HG03558 (cell line): ENCODE measurements around the gene MAD1L1.
"Not testable (repeated sequence)": the region's sequence is repeated elsewhere in the genome, so short reads cannot be mapped to it uniquely, and the experiment has no call there.

Source experiments
- ATAC-seq: cut with Tn5 transposase; IDR thresholded peaks from one replicate; pipeline ENCODE4 v1.9.1; 2021; ENCODE audit warnings: moderate number of reproducible peaks; ENCODE audit not compliant: unreplicated experiment; ENCODE audit errors: extremely low read depth

The MAD1L1 gene

GRCh38 chr7:2163600-2164555 lies 68.9 kb downstream of the MAD1L1 start:
- no peak for ATAC-seq

GRCh38 chr7:2162959-2163358 lies 69.8 kb downstream of the MAD1L1 start:
- ATAC-seq = no peak

GRCh38 chr7:2162004-2162902 lies 70.5 kb downstream of the MAD1L1 start:
- ATAC-seq = not testable (repeated sequence)

- ATAC-seq = no peak
Measured at GRCh38 chr7:2159176-2159520, 73.6 kb downstream of the MAD1L1 start.

- ATAC-seq = no peak
Measured at GRCh38 chr7:2158331-2159175, 74.2 kb downstream of the MAD1L1 start.

GRCh38 chr7:2157473-2158279 lies 75.1 kb downstream of the MAD1L1 start:
- no peak for ATAC-seq

GRCh38 chr7:2156756-2157472 lies 75.8 kb downstream of the MAD1L1 start:
- ATAC-seq = no peak

- no peak for ATAC-seq
Measured at GRCh38 chr7:2154831-2155230, 77.9 kb downstream of the MAD1L1 start.

GRCh38 chr7:2154121-2154520 lies 78.6 kb downstream of the MAD1L1 start:
- ATAC-seq = no peak

- ATAC-seq = no peak
Measured at GRCh38 chr7:2152646-2153045, 80.1 kb downstream of the MAD1L1 start.

GRCh38 chr7:2151801-2152612 lies 80.7 kb downstream of the MAD1L1 start:
- ATAC-seq = no peak

GRCh38 chr7:2151237-2151636 lies 81.5 kb downstream of the MAD1L1 start:
- ATAC-seq = no peak

GRCh38 chr7:2150445-2150815 lies 82.3 kb downstream of the MAD1L1 start:
- no peak for ATAC-seq

GRCh38 chr7:2149672-2150444 lies 82.9 kb downstream of the MAD1L1 start:
- no peak for ATAC-seq

- ATAC-seq = no peak
Measured at GRCh38 chr7:2148814-2149213, 83.9 kb downstream of the MAD1L1 start.

GRCh38 chr7:2148189-2148588 lies 84.6 kb downstream of the MAD1L1 start:
- no peak for ATAC-seq
